Measurements from ENCODE around the gene ARHGEF19. TPM values are rescaled to one million over a fixed set of nuclear protein-coding genes. Genes with fewer than 3 reads are reported as not detected.

The ARHGEF19 gene
- total and polyA plus RNA-seq, 9 donors, result 1.3 to 9.2 (median 2.8) TPM

GRCh38 chr1:16149146-16149545, 63.3 kb downstream of the ARHGEF19 start:
- H3K9me3 ChIP-seq (replicated peaks; ENCODE audit: control insufficient read depth, low read depth, low read length), result no peaks in the 10 kb centered on the region
- WGBS (ENCODE audit: insufficient coverage), result 97% methylated on average over 6 of the region's 7 CpGs

GRCh38 chr1:16148329-16149092, 63.9 kb downstream of the ARHGEF19 start:
- H3K4me1 ChIP-seq (ENCODE audit: control insufficient read depth, insufficient read depth, low read length), result peaks cover 74% of the 10 kb centered on the region
- 85% methylated on average over 37 of the region's 39 CpGs for WGBS (ENCODE audit: insufficient coverage)
- DNase-seq, result no peak
- peaks cover 5% of the 10 kb centered on the region for H3K27me3 ChIP-seq (ENCODE audit: control insufficient read depth, insufficient read depth, low read length)
- no peak overlapping the region for H3K4me3 ChIP-seq (ENCODE audit: low read length)
- H3K9me3 ChIP-seq (replicated peaks; ENCODE audit: control insufficient read depth, low read depth, low read length), result no peaks in the 10 kb centered on the region
- peaks cover 24% of the 10 kb centered on the region for H3K36me3 ChIP-seq (ENCODE audit: control insufficient read depth, insufficient read depth, low read length)
- no peak overlapping the region for H3K27ac ChIP-seq (ENCODE audit: low read length)

More at GRCh38 chr1:16149146-16149545, 63.3 kb downstream of the ARHGEF19 start:
- H3K4me1 ChIP-seq (ENCODE audit: control insufficient read depth, insufficient read depth, low read length), result peaks cover 81% of the 10 kb centered on the region
- H3K27ac ChIP-seq (ENCODE audit: low read length), result no peak overlapping the region
- DNase-seq, result no peak
- peaks cover 10% of the 10 kb centered on the region for H3K27me3 ChIP-seq (ENCODE audit: control insufficient read depth, insufficient read depth, low read length)
- peaks cover 23% of the 10 kb centered on the region for H3K36me3 ChIP-seq (ENCODE audit: control insufficient read depth, insufficient read depth, low read length)
- H3K4me3 ChIP-seq (ENCODE audit: low read length), result no peak overlapping the region

Other genes starting within 250 kb of the ARHGEF19 start
- gene ZBTB17, start 236.6 kb downstream of the ARHGEF19 start, total RNA-seq, result 27.4 TPM
- gene ZBTB17, start 236.6 kb downstream of the ARHGEF19 start, polyA plus RNA-seq (ENCODE audit: insufficient read depth in 1 of 8, insufficient read length in 8 of 8, low replicate concordance in 1 of 8), result 10 to 100 TPM; 23.8 to 29.1 (median 25.8) TPM
- not detected for gene SRARP, start 208.4 kb downstream of the ARHGEF19 start, total RNA-seq
- under 1 TPM in 2 of 8 donors, not detected in 6; 0.08 to 0.10 TPM for gene SRARP, start 208.4 kb downstream of the ARHGEF19 start, polyA plus RNA-seq (ENCODE audit: insufficient read depth in 1 of 8, insufficient read length in 8 of 8, low replicate concordance in 1 of 8)
- 39.5 TPM for gene HSPB7, start 194.6 kb downstream of the ARHGEF19 start, total RNA-seq
- gene HSPB7, start 194.6 kb downstream of the ARHGEF19 start, polyA plus RNA-seq (ENCODE audit: insufficient read depth in 1 of 8, insufficient read length in 8 of 8, low replicate concordance in 1 of 8), result 100 to 1,000 TPM in 6 of 8 donors, 10 to 100 TPM in 2; 88.2 to 165 (median 142) TPM
- 0.27 TPM for gene CLCNKA, start 190.6 kb downstream of the ARHGEF19 start, total RNA-seq
- gene CLCNKA, start 190.6 kb downstream of the ARHGEF19 start, polyA plus RNA-seq (ENCODE audit: insufficient read depth in 1 of 8, insufficient read length in 8 of 8, low replicate concordance in 1 of 8), result 1 to 10 TPM in 2 of 8 donors, under 1 TPM in 6; 0.33 to 1.2 (median 0.73) TPM
- 0.40 TPM for gene CLCNKB, start 168.9 kb downstream of the ARHGEF19 start, total RNA-seq
- under 1 TPM in 7 of 8 donors, not detected in 1; 0.11 to 0.53 (median 0.16) TPM for gene CLCNKB, start 168.9 kb downstream of the ARHGEF19 start, polyA plus RNA-seq (ENCODE audit: insufficient read depth in 1 of 8, insufficient read length in 8 of 8, low replicate concordance in 1 of 8)
- gene FAM131C, start 139.0 kb downstream of the ARHGEF19 start, total RNA-seq, result 0.09 TPM
- gene FAM131C, start 139.0 kb downstream of the ARHGEF19 start, polyA plus RNA-seq (ENCODE audit: insufficient read depth in 1 of 8, insufficient read length in 8 of 8, low replicate concordance in 1 of 8), result under 1 TPM in 6 of 8 donors, not detected in 2; 0.09 to 0.53 (median 0.15) TPM
- 3.3 TPM for gene EPHA2, start 56.6 kb downstream of the ARHGEF19 start, total RNA-seq
- 1 to 10 TPM; 4.8 to 9.8 (median 7.0) TPM for gene EPHA2, start 56.6 kb downstream of the ARHGEF19 start, polyA plus RNA-seq (ENCODE audit: insufficient read depth in 1 of 8, insufficient read length in 8 of 8, low replicate concordance in 1 of 8)
- gene CPLANE2, start 24.5 kb upstream of the ARHGEF19 start, total RNA-seq, result 2.7 TPM
- gene CPLANE2, start 24.5 kb upstream of the ARHGEF19 start, polyA plus RNA-seq (ENCODE audit: insufficient read depth in 1 of 8, insufficient read length in 8 of 8, low replicate concordance in 1 of 8), result 1 to 10 TPM; 1.7 to 3.4 (median 2.8) TPM
- gene FBXO42, start 139.8 kb upstream of the ARHGEF19 start, total RNA-seq, result 14.8 TPM
- gene FBXO42, start 139.8 kb upstream of the ARHGEF19 start, polyA plus RNA-seq (ENCODE audit: insufficient read depth in 1 of 8, insufficient read length in 8 of 8, low replicate concordance in 1 of 8), result 10 to 100 TPM; 15.0 to 21.0 (median 16.6) TPM
- 52.8 TPM for gene SZRD1, start 154.6 kb upstream of the ARHGEF19 start, total RNA-seq
- 100 to 1,000 TPM in 1 of 8 donors, 10 to 100 TPM in 7; 74.1 to 102 (median 92.4) TPM for gene SZRD1, start 154.6 kb upstream of the ARHGEF19 start, polyA plus RNA-seq (ENCODE audit: insufficient read depth in 1 of 8, insufficient read length in 8 of 8, low replicate concordance in 1 of 8)
- 0.04 TPM for gene SPATA21, start 224.8 kb upstream of the ARHGEF19 start, total RNA-seq
- under 1 TPM in 6 of 8 donors, not detected in 2; 0.10 to 0.24 (median 0.13) TPM for gene SPATA21, start 224.8 kb upstream of the ARHGEF19 start, polyA plus RNA-seq (ENCODE audit: insufficient read depth in 1 of 8, insufficient read length in 8 of 8, low replicate concordance in 1 of 8)
- gene NECAP2, start 228.1 kb upstream of the ARHGEF19 start, total RNA-seq, result 43.9 TPM
- gene NECAP2, start 228.1 kb upstream of the ARHGEF19 start, polyA plus RNA-seq (ENCODE audit: insufficient read depth in 1 of 8, insufficient read length in 8 of 8, low replicate concordance in 1 of 8), result 10 to 100 TPM; 33.7 to 45.5 (median 38.3) TPM

All from muscle of leg (tissue), 11 donors.